ENCODE data around the gene IPPK.

IPPK gene

GRCh38 chr9:92658176-92658575 lies 11.8 kb downstream of the IPPK start:
- Histone ChIP-seq H3K4me1 (ENCODE audit: control insufficient read depth in 2 of 2, insufficient read depth in 1 of 2, low read depth in 1 of 2, low read length in 2 of 2) (peaks cover 8 to 9% of the 10 kb centered on the region in 2 donors), H3K4ac (ENCODE audit: low read length) (no peak overlapping the region), H2BK12ac (ENCODE audit: low read length) (no peak overlapping the region), H3K27me3 (ENCODE audit: control insufficient read depth in 3 of 3, insufficient read depth in 3 of 3, low read depth in 1 of 3, low read length in 3 of 3) (no peaks in the 10 kb centered on the region), H2BK120ac (ENCODE audit: low read depth, low read length) (no peak overlapping the region), H3K14ac (ENCODE audit: low read length) (no peak overlapping the region), H3K4me2 (ENCODE audit: insufficient read depth, low read length, poor library complexity, severe bottlenecking) (no peak overlapping the region), H3K9me3 (replicated peaks in 1 of 2; ENCODE audit: control insufficient read depth in 2 of 2, insufficient read depth in 1 of 2, low read depth in 1 of 2, low read length in 2 of 2) (peaks cover 0 to 2% of the 10 kb centered on the region in 2 donors), H3K36me3 (replicated peaks in 1 of 2; ENCODE audit: control insufficient read depth in 2 of 2, insufficient read depth in 2 of 2, low read length in 2 of 2) (peaks cover 12 to 45% of the 10 kb centered on the region in 2 donors), H3K23ac (ENCODE audit: low read depth, low read length, poor library complexity) (no peak overlapping the region), H2AK5ac (ENCODE audit: low read depth, low read length) (no peak overlapping the region), H3K18ac (ENCODE audit: low read length) (peak overlapping the region; percentile 58), H2BK15ac (ENCODE audit: low read length) (no peak overlapping the region), H3K79me1 (ENCODE audit: low read depth, low read length) (peaks cover 8% of the 10 kb centered on the region), H3K9ac (ENCODE audit: low read depth, low read length, poor library complexity) (no peak overlapping the region), H2AFZ (ENCODE audit: low read length) (no peak overlapping the region), H3K27ac (replicated peaks; ENCODE audit: low read length) (no peak overlapping the region), H2BK5ac (ENCODE audit: low read length) (no peak overlapping the region), H3K4me3 (ENCODE audit: low read length in 2 of 2) (no peak overlapping the region), H4K8ac (ENCODE audit: low read depth, low read length) (no peak overlapping the region), H4K91ac (ENCODE audit: low read depth, low read length, poor library complexity) (no peak overlapping the region)
- DNase-seq (ENCODE audit: low spot score), result no peak
- WGBS, 2 donors (ENCODE audit: extremely low coverage in 2 of 2, insufficient read length in 2 of 2, insufficient replicate concordance in 1 of 2), result no CpG with 5 or more reads among the region's 7 CpGs

GRCh38 chr9:92657296-92658094 lies 12.4 kb downstream of the IPPK start:
- Histone ChIP-seq H4K91ac (ENCODE audit: low read depth, low read length, poor library complexity) (peak overlapping the region; percentile 41), H3K18ac (ENCODE audit: low read length) (peak overlapping the region; percentile 76), H3K14ac (ENCODE audit: low read length) (no peak overlapping the region), H2BK12ac (ENCODE audit: low read length) (no peak overlapping the region), H2BK5ac (ENCODE audit: low read length) (no peak overlapping the region), H3K23ac (ENCODE audit: low read depth, low read length, poor library complexity) (no peak overlapping the region), H3K27me3 (ENCODE audit: control insufficient read depth in 3 of 3, insufficient read depth in 3 of 3, low read depth in 1 of 3, low read length in 3 of 3) (no peaks in the 10 kb centered on the region), H3K4me1 (ENCODE audit: control insufficient read depth in 2 of 2, insufficient read depth in 1 of 2, low read depth in 1 of 2, low read length in 2 of 2) (peaks cover 8 to 9% of the 10 kb centered on the region in 2 donors), H2AK5ac (ENCODE audit: low read depth, low read length) (peak overlapping the region; percentile 80), H4K8ac (ENCODE audit: low read depth, low read length) (no peak overlapping the region), H3K4me2 (ENCODE audit: insufficient read depth, low read length, poor library complexity, severe bottlenecking) (no peak overlapping the region), H3K36me3 (replicated peaks in 1 of 2; ENCODE audit: control insufficient read depth in 2 of 2, insufficient read depth in 2 of 2, low read length in 2 of 2) (peaks cover 17 to 40% of the 10 kb centered on the region in 2 donors), H3K9ac (ENCODE audit: low read depth, low read length, poor library complexity) (no peak overlapping the region), H3K4me3 (ENCODE audit: low read length in 2 of 2) (no peak overlapping the region), H3K4ac (ENCODE audit: low read length) (no peak overlapping the region), H2BK15ac (ENCODE audit: low read length) (peak overlapping the region; percentile 77), H2AFZ (ENCODE audit: low read length) (no peak overlapping the region), H3K79me1 (ENCODE audit: low read depth, low read length) (peaks cover 8% of the 10 kb centered on the region), H3K9me3 (replicated peaks in 1 of 2; ENCODE audit: control insufficient read depth in 2 of 2, insufficient read depth in 1 of 2, low read depth in 1 of 2, low read length in 2 of 2) (peaks cover 0 to 3% of the 10 kb centered on the region in 2 donors), H2BK120ac (ENCODE audit: low read depth, low read length) (no peak overlapping the region), H3K27ac (replicated peaks; ENCODE audit: low read length) (no peak overlapping the region)
- no CpG with 5 or more reads among the region's 17 CpGs for WGBS, 2 donors (ENCODE audit: extremely low coverage in 2 of 2, insufficient read length in 2 of 2, insufficient replicate concordance in 1 of 2)
- no peak for DNase-seq (ENCODE audit: low spot score)

- Histone ChIP-seq H2AFZ (ENCODE audit: low read length) (no peak overlapping the region), H3K23ac (ENCODE audit: low read depth, low read length, poor library complexity) (no peak overlapping the region), H3K36me3 (replicated peaks in 1 of 2; ENCODE audit: control insufficient read depth in 2 of 2, insufficient read depth in 2 of 2, low read length in 2 of 2) (peaks cover 17 to 40% of the 10 kb centered on the region in 2 donors), H3K4ac (ENCODE audit: low read length) (no peak overlapping the region), H3K27ac (replicated peaks; ENCODE audit: low read length) (no peak overlapping the region), H2BK15ac (ENCODE audit: low read length) (no peak overlapping the region), H3K4me3 (ENCODE audit: low read length in 2 of 2) (no peak overlapping the region), H3K18ac (ENCODE audit: low read length) (no peak overlapping the region), H3K14ac (ENCODE audit: low read length) (no peak overlapping the region), H2BK120ac (ENCODE audit: low read depth, low read length) (no peak overlapping the region), H3K4me2 (ENCODE audit: insufficient read depth, low read length, poor library complexity, severe bottlenecking) (no peak overlapping the region), H2BK5ac (ENCODE audit: low read length) (no peak overlapping the region), H3K9ac (ENCODE audit: low read depth, low read length, poor library complexity) (no peak overlapping the region), H2AK5ac (ENCODE audit: low read depth, low read length) (no peak overlapping the region), H3K4me1 (ENCODE audit: control insufficient read depth in 2 of 2, insufficient read depth in 1 of 2, low read depth in 1 of 2, low read length in 2 of 2) (peaks cover 8 to 9% of the 10 kb centered on the region in 2 donors), H3K9me3 (replicated peaks in 1 of 2; ENCODE audit: control insufficient read depth in 2 of 2, insufficient read depth in 1 of 2, low read depth in 1 of 2, low read length in 2 of 2) (peaks cover 0 to 3% of the 10 kb centered on the region in 2 donors), H4K91ac (ENCODE audit: low read depth, low read length, poor library complexity) (no peak overlapping the region), H4K8ac (ENCODE audit: low read depth, low read length) (no peak overlapping the region), H3K79me1 (ENCODE audit: low read depth, low read length) (peaks cover 8% of the 10 kb centered on the region), H2BK12ac (ENCODE audit: low read length) (no peak overlapping the region), H3K27me3 (ENCODE audit: control insufficient read depth in 3 of 3, insufficient read depth in 3 of 3, low read depth in 1 of 3, low read length in 3 of 3) (no peaks in the 10 kb centered on the region)
- no peak for DNase-seq (ENCODE audit: low spot score)
- WGBS, 2 donors (ENCODE audit: extremely low coverage in 2 of 2, insufficient read length in 2 of 2, insufficient replicate concordance in 1 of 2), result no CpG with 5 or more reads among the region's 11 CpGs
Measured at GRCh38 chr9:92656537-92656925, 13.4 kb downstream of the IPPK start.

GRCh38 chr9:92655896-92656536 lies 13.9 kb downstream of the IPPK start:
- Histone ChIP-seq H3K27ac (replicated peaks; ENCODE audit: low read length) (no peak overlapping the region), H2BK120ac (ENCODE audit: low read depth, low read length) (no peak overlapping the region), H2BK12ac (ENCODE audit: low read length) (no peak overlapping the region), H3K27me3 (ENCODE audit: control insufficient read depth in 3 of 3, insufficient read depth in 3 of 3, low read depth in 1 of 3, low read length in 3 of 3) (no peaks in the 10 kb centered on the region), H3K4me2 (ENCODE audit: insufficient read depth, low read length, poor library complexity, severe bottlenecking) (no peak overlapping the region), H3K18ac (ENCODE audit: low read length) (no peak overlapping the region), H2BK15ac (ENCODE audit: low read length) (no peak overlapping the region), H4K8ac (ENCODE audit: low read depth, low read length) (no peak overlapping the region), H2AFZ (ENCODE audit: low read length) (no peak overlapping the region), H3K4me3 (ENCODE audit: low read length in 2 of 2) (no peak overlapping the region), H3K79me1 (ENCODE audit: low read depth, low read length) (peaks cover 5% of the 10 kb centered on the region), H2BK5ac (ENCODE audit: low read length) (no peak overlapping the region), H3K36me3 (replicated peaks in 1 of 2; ENCODE audit: control insufficient read depth in 2 of 2, insufficient read depth in 2 of 2, low read length in 2 of 2) (peaks cover 21 to 44% of the 10 kb centered on the region in 2 donors), H3K4ac (ENCODE audit: low read length) (no peak overlapping the region), H3K23ac (ENCODE audit: low read depth, low read length, poor library complexity) (no peak overlapping the region), H2AK5ac (ENCODE audit: low read depth, low read length) (no peak overlapping the region), H3K4me1 (ENCODE audit: control insufficient read depth in 2 of 2, insufficient read depth in 1 of 2, low read depth in 1 of 2, low read length in 2 of 2) (peaks cover 8 to 9% of the 10 kb centered on the region in 2 donors), H3K9me3 (replicated peaks in 1 of 2; ENCODE audit: control insufficient read depth in 2 of 2, insufficient read depth in 1 of 2, low read depth in 1 of 2, low read length in 2 of 2) (peaks cover 0 to 3% of the 10 kb centered on the region in 2 donors), H4K91ac (ENCODE audit: low read depth, low read length, poor library complexity) (no peak overlapping the region), H3K14ac (ENCODE audit: low read length) (no peak overlapping the region), H3K9ac (ENCODE audit: low read depth, low read length, poor library complexity) (no peak overlapping the region)
- WGBS, 2 donors (ENCODE audit: extremely low coverage in 2 of 2, insufficient read length in 2 of 2, insufficient replicate concordance in 1 of 2), result no CpG with 5 or more reads among the region's 9 CpGs
- no peak for DNase-seq (ENCODE audit: low spot score)

Data from neuronal stem cell (in vitro differentiated cells).